GM03348 (cell line): ENCODE data around the gene ADAMTS17.

Source experiments
- DNase-seq: peaks from one replicate; pipeline ENCODE4 v3.0.0; 2012; ENCODE audit warnings: low spot score

The ADAMTS17 gene

DNA sequence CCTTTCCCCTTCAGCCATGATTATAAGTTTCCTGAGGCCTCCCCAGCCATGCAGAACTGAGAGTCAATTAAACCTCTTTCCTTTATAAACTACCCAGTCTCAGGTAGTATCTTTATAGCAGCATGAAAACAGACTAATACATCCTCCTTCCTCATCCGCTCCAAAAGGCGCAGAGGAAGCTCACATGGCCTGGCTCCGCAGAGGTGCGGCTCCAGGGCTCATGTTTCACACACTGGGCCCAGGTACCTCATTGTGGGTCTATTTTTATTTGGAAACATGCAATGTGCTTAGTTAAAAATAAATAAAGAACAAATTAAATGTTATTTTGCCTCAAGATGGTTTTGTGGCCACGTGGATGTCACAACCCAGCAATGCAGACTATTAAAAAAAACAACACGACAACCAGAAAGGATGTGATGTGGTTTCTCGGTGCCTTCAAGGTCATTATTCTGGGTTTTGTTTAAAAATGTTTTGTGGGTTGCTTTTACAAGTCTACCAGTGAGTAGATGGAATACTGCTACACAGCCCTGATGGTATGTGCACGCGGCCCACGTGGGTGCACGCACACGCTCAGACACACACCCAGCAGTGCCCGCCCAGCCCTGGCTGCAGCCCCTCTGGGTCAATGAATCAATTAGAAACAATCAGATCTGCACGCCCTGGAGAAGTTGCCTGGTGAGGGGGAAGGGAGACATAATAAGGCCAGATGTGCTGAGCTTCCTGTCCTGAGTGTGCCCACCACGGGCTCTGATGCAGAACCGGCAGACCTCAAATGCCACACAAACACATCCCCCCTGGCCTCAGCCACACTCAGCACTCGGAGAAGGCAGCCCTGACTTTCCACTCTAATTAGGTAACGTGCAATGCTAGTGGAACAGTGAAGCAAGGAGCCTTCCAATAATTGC is 140.1 kb downstream of the ADAMTS17 start:
- DNase-seq, result no peak

DNA sequence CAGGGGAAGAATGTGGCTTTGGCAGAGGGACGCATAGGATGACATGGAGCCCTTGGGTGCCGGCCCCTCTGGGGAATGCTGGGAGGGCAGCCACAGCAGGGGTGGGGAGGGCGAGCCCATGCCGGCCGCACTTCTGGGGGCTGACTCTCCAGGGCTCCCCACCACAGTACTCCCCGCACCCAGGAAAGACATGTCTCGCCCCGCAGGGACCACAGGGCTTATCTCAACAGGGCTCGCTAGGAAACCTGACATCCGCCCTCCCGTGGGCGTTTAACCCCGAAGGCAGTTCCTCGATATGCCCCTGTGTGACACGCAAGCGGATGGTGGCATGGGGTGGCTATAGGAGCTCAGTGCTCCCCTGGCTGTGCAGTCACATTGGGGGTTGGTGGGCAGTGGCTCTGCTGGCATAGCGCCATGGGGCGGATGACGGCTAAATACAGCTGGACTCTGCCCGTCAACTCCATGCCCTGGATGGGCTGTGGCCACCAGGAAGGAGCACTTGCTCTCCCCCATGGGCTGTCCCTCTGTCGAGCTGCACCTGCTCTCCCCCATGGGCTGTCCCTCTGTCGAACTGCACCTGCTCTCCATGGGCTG is 141.4 kb downstream of the ADAMTS17 start:
- no peak for DNase-seq

DNA sequence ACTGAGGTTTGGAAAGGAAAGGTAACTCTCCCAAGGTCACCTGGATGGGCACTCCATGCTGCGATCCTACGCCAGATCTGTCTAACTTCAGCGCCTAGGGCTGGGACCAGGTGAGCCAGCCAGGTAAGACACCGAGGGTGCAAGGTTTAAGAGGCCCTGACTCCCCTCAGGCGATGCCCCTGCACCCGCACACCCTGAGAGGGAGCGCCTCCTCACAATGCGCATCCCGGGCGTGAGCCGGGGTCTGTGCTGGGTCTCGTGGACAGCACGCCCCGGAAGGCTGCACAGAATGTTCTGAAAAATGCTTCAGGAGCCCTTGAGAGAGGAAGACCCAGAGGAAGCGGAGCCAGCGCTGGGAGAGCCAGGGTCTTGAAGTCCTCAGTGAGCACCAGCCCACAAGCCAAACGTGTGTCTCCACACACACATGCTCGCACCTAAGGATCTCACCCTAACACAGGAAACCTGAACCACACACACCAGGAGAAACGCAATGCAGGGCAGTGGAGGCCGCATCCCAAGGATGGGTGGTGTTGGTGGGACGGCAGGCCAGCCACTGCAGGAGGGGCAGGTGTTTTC is 142.0 kb downstream of the ADAMTS17 start:
- no peak for DNase-seq

DNA sequence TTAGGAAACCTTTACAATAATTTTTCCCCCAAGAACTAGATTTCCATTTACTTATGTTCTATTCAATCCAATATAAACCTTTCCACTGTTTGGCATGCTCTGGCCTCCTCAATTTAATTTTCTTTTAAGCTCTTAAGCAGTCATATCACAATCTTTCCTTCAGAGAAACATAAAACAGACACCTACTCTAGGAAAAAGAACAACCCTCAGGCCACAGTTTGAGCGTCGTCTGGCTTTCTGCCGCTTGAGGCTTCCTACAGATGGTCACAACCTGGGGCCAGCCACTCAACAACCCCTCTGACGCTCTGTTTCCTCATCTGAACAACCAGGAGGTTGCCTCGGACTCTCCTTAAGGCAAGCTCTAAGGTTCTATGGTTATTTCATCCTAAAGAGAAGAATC is 143.3 kb downstream of the ADAMTS17 start:
- no peak for DNase-seq

DNA sequence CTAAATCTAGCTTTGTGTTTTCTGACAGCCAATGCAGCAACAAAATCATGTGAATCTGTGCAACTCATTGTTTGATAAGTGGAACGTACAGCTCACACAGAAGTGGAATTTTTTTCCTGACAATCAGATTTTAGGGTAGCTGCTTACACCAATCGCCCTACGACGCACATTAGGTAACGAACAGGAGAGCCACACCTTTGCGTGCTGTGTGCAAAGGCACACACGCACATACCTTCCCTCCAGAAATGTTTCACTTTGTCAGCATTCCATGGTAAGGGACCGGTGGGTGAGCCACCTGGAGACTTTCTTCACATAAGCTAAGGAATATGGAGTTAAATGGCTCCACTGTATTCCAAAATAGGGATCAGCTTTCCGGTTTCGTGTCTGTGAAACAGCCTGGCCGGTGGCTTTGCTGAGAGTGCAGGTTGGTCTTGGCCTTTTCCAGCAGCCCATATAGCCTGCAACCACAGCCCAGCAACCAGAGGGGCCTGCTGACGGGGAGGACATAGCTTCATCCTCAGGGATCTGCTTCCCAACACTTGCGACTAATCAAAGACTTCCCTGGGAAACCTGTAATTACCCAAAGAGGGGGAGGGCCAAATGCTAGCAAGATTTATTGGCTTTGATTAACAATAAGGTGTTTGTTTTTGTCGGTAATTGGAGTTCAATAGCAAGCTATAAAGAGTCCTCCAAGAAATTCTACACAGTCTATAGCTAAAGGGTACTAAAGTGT is 145.3 kb downstream of the ADAMTS17 start:
- no peak for DNase-seq

DNA sequence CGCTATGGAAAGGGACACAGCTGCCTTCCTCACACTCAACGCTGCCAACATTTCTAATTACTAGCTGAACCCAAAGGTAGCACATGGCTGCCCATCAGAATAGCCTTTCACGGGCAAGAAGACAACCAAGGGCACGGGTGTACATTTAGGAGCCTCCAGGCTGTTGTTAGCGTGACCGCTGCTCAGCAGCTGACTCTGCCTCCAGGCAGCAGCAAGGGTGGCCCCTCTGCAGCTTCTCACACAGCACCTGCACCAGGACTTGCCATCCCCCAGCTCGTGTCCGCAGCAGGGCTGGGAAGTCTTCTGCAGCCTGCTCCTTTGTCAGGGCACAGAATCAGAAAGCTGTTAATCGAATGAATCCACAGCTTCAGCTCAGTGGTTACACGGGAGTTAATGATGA is 146.8 kb downstream of the ADAMTS17 start:
- no peak for DNase-seq

DNA sequence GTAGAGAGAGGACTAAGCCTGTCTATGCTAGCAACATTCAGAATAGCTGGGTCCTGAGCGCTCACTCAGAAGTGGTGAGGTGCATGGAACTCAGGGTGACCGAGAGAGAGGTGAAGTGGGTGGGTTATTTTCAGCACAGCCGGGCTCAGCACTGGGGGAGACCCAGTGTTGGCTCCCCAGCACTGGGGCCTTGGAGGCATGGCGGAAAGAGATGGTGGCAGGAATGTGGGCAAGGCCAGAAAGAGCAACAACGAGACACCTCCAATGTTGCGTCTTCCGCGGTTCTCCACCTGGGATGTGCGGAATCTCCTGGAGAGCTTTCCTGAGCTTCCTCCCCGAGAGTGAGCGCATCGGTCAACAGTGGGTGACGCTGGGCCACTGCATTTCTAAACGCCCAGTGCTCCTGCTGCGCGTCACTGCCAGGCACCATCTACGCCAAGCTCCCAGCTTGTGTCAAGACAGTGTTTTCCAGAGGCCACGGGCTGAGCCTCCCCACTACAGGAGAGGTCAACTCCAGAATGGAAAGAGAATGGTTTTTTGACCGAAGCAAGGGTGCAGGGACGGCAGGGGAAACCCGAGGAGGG is 148.4 kb downstream of the ADAMTS17 start:
- no peak for DNase-seq

DNA sequence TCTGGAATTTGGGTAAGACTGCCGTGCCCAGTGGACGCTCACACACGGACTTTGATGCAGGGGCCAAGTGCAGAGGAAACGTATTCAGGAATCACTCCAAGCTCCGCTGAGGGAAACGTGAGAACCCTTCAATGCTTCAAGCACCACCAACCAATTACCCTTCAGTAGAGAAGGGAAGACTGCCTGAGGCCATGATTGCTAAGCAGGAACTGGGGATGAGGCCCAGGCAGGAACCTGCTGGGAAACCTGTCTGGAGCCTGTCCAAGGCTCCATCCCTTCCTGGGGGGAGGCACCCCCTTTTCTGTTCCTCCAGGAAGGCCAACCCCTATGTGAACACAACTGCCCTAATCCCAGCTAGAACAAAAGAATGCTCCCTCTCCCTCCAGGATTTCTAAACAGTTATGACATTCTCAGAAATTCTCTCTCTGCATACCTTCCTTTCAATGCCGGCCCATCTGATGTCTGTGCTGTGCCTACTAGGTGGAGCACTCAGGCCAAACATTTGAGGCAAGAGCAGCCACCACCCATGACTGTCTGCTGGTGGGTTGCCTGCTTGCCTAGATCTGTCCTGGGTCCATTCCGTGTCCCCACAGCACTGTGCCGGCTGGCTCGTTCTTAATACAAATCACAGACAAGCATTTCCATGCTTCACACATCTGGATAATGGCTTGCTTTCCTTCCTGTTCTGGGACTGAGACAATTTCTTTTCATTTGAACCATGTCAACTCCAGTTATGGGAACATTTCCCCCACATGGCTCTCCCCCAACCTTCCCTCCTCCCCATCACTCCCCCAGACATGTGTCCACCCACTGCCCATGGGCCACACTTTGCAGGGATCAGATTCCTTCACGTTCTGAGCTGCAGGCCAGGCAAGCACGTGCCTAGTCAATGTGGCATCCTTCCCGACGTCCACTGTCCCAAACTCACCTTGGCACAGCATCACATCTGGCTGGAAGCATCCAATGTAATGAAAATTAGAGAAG is 149.4 kb downstream of the ADAMTS17 start:
- DNase-seq, result no peak

DNA sequence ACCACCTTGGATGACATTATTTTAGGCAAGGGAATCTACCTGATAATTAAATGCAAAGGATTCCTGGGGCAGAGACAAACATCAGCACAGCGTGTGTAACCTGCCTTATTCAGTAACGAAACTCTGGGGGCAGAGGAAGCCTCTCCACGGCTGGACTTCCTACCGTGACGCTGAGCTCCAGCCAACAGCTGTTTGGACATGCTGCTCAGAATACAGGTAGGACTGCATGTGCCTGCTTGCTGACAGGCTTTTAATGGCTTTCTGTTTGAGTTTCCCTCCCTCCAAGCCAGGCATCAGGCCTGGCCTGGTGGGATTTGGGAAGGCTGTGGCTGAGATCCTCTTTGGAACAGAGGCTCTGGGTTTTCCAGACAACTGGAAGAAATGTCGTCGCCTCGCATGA is 150.6 kb downstream of the ADAMTS17 start:
- DNase-seq, result no peak

DNA sequence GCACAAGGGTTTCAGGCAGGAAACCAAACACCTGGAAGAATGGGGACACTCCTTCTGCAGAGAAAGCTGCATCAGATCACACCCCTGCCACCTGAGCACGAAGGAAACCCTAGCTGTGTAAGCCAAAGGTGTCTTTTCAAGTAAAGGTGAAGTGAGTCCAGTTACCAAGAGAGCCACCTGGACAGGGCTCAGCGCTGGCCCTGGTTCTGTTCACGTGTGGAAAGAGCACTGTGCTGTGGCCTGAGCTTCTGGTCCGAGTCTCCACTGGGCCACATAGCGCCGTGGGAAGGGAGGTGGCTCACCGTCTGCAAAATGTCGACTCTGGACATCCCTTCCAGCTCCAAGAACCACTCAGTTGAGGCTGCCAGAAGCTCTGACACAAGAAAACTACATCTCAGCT is 151.1 kb downstream of the ADAMTS17 start:
- DNase-seq, result no peak

DNA sequence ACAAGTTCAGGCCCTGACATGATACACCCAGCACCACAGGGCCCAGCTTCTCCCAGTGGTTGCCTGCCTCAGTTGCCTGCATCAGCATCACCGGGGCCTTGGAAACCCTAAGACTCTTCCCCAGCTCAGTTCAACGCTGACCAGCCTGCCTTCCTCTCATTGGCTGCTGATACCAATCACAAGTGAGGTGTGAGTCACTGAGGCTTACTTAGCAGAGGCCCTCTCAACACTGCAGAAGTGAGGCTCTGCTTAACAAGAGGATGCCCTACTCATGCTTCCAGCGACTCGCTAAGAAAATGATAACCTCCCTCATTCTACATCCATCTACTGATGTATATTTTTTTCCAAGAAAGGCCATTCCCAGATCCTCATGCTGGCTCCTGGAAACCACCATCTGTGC is 151.9 kb downstream of the ADAMTS17 start:
- no peak for DNase-seq

DNA sequence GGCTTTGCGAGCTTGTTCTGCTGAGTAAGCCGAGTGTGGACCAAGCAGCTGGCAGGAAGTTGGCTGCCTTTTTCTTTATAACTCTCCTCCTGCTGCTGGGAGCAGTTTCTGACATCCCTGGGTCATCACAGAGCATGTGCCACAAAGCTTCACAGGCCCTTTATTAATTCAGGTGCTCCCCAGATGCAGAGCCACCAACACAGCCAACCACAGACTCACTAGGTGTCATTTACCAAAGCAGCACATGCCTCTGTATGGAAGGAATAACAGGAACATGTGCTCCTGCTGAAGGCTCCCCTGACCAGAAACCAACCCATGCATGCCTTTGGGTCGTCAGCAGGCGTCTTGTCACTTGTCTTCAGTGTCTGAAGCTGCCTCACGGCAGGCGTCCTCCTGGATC is 152.5 kb downstream of the ADAMTS17 start:
- no peak for DNase-seq

DNA sequence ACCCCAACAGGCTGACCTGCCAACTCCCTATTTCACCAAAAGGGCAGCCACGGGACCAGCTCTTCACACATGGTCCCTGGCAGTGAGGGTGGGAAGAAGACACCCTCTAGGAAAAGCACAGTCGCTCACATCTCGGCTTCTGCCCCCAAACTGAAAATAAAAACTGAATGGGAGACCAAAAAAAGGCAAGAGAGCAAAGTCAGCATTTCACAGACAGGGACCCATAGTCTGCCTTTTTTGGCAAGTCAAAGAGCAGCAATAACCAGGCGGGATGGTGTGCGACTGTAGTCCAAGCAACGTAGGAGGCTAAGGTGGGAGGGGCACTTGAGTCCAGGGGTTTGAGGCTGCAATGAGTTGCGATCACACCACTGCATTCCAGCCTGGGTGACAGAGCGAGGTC is 154.1 kb downstream of the ADAMTS17 start:
- DNase-seq, result no peak

DNA sequence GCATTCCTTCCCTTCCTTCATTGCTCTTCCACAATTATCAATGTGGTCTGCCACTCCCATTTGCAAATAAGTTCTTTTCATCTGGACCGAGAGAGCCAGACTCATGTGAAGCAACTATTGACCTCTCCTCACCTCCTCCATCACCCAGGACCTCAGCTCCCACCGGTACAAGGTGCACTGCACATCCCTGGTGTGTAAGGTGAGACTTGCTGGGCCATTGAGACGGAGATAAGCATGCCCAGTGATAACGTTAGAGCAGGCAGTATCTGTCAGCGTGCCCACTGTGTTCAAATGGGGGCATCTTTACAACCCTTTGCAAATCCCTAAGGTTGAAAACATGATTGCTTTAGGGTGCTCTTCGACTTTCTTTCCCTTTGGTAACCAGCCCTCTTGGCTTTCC is 154.8 kb downstream of the ADAMTS17 start:
- DNase-seq, result no peak

DNA sequence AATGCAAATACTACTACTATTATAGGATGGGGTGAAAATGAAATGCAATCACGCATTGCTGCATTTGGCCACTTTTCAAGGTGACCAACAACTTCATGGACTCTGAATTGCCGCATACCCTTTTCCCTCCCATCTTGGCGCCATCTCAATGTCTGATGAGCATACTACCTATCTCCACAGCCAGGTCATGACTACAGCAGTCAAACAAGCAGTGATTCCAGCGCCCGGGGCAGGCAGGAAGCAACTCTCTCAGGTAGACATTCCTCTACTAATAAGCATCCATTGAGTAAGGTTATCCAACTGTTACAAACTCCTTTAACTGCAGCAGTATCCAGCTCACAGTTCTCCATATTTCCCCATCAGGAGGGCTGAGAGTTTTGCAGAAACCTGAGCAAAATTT is 155.4 kb downstream of the ADAMTS17 start:
- no peak for DNase-seq

DNA sequence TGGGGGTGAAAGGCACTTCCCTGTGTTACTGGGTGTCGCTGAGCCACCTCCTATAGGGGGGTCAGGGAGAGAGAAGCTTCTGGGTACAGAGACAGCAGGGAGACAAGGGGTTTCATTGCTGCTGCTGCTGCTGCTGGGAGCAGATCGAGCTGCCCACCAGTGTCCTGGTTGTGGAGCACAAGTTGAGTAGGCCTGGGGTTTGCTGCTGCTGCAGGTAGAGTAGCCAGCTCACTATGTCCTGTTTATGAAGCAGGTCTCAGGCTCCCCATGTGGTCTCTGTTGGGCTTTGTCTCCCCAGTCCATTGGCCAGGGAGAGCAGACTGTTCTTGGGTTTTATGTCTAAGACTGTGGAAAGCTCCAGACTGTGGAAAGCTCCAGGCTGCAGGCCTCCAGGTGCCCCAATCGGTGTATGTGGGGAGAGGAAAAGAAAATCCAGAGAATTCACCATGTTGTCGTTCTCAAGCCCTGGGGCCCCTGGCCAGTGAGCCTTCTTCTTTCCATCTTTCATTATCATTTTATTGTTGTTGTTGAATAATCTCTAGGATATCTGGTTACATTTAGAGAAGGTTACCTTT is 157.8 kb downstream of the ADAMTS17 start:
- DNase-seq, result no peak

DNA sequence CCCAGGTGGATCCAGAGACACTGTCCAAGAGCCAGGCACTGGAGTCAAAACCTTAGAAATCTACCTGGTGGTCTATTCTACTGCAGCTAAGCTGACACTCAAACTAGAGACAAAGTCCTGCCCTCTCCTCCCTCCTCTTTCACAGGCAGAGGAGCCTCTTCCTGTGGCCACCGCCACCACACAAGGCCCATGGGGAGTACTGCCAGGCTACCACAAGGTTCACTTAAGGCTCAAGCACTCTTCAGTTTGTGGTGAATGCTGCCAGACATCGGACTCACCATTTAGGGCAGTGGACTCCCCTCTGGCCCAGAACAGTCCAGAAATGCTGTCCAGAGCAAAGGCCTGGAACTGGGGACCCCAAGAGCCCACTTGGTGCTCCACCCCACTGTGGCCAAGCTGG is 160.9 kb downstream of the ADAMTS17 start:
- DNase-seq, result no peak

DNA sequence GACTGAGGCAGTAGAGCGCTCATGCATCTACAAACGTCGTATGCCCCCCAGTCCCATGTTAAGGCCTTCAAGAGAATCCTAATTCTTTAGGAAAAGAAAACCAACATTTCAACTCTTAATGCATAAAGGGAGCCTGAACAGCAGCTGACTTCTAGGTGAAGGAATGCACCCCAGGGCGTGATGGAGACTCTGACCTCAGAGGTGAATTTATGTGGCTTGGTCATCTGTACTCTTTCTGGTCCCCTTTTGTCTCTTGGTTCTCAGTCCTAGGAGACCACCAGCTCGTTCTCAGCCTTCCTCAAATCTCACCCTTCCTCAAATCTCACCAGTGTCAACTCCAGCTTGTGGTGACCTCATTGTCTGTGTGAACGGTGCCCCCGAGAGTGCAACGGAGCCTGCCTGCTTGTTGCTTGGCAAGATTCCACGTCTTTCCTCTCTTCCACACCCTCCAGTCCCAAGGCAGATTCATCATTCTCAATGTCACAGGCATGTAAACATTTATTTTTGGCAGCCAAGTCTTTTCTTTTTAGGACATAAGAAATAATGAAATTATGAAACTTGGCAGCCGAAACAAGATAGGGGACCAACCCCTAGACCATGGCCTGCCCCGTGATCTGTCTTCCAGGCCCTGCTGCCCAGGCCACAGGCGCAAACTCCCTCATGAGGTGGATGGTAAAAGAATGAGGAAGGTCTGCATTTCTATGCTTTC is 166.2 kb downstream of the ADAMTS17 start:
- DNase-seq, result no peak

DNA sequence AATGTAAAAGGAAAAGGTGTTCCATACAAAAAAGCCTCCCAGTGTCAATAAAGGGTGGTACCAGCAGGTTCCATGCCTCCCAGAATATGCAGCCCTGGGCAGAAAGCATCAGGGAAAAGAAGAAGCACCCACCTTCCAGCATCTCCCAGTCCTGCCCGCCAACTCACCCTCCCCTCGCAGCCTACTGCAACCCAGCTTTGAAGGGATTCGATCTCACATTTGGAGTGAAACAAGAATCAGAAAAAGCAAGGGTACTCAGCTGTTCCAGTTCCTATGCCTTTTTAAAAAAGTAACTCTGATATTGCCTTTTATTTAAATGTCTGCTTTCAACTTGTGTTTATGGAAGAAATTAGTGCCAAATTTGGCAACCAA is 166.9 kb downstream of the ADAMTS17 start:
- DNase-seq, result no peak
